Body of pancreas (tissue), 4 donors: ENCODE measurements around the gene ZNF440.

Experiments
- POLR2A ChIP-seq, 3 donors: fragments of 450-650 bp; IDR thresholded peaks; one replicate each; pipeline ENCODE4 v1.6.1; 2016; ENCODE audit warnings: antibody characterized with exemption in 3 of 3, mild to moderate bottlenecking in 2 of 3
- TF ChIP-seq, protein P1 (sequence below), 7 experiments: fragments of 450-650 bp in 4 of 7; fragments of 200-600 bp in 3 of 7; sonication (generic) in 3 of 7; IDR thresholded peaks; one replicate each; pipeline ENCODE4 v1.5.1; 2016 to 2019; ENCODE audit warnings: antibody characterized with exemption in 7 of 7

DNA sequence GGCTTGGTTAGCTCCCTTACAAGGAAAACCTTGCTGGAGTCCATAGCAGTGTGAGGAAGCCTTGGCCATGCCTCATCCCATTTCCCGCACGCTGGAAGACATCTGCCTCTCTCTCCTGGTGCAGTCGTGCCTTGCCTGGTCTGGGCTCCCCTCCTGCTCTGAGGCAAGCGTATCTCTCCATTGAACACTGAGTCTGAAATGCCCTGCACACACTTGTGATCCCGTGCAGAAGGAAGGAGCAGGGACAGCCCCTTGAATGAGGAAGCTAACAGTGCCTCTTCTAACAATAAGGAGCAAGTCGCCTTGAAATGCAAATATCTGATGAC lies 407 bp upstream of the ZNF440 start:
- TF ChIP-seq POLR2A (IDR thresholded peaks at IDR 0.05): no peak
- TF ChIP-seq, protein P1, sequence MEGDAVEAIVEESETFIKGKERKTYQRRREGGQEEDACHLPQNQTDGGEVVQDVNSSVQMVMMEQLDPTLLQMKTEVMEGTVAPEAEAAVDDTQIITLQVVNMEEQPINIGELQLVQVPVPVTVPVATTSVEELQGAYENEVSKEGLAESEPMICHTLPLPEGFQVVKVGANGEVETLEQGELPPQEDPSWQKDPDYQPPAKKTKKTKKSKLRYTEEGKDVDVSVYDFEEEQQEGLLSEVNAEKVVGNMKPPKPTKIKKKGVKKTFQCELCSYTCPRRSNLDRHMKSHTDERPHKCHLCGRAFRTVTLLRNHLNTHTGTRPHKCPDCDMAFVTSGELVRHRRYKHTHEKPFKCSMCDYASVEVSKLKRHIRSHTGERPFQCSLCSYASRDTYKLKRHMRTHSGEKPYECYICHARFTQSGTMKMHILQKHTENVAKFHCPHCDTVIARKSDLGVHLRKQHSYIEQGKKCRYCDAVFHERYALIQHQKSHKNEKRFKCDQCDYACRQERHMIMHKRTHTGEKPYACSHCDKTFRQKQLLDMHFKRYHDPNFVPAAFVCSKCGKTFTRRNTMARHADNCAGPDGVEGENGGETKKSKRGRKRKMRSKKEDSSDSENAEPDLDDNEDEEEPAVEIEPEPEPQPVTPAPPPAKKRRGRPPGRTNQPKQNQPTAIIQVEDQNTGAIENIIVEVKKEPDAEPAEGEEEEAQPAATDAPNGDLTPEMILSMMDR (IDR thresholded peaks at IDR 0.05): no peak
